Astrocyte (in vitro differentiated cells and primary cell): ENCODE measurements around the gene DNLZ.

Experiments
- CTCF ChIP-seq: IDR thresholded peaks from 2 replicates; pipeline ENCODE4 v1.5.1; 2011; ENCODE audit warnings: low read depth, mild to moderate bottlenecking, inconsistent platforms, low read length, moderate library complexity; ENCODE audit not compliant: insufficient read depth
- EZH2 ChIP-seq: IDR thresholded peaks from 2 replicates; pipeline ENCODE4 v1.6.1; 2012; ENCODE audit warnings: mild to moderate bottlenecking, low read length, inconsistent platforms; ENCODE audit not compliant: insufficient read depth

GRCh38 chr9:136402067-136402466, 38.5 kb upstream of the DNLZ start:
- TF ChIP-seq EZH2, result no peak
- no peak for TF ChIP-seq CTCF
